Activated CD8-positive, alpha-beta memory T cell treated with anti-CD3 and anti-CD28 coated beads, Interleukin-2, amount 50 U/mL, for 1 hour (primary cell): Measurements from ENCODE around the gene CTNNBL1.
"Not testable (repeated sequence)": the region's sequence is repeated elsewhere in the genome, so short reads cannot be mapped to it uniquely, and the experiment has no call there.

ENCODE experiments used
- DNase-seq: peaks from one replicate; pipeline ENCODE4 v3.0.0-alpha.2; 2020; ENCODE audit errors: extremely low read depth

CTNNBL1 gene

DNA sequence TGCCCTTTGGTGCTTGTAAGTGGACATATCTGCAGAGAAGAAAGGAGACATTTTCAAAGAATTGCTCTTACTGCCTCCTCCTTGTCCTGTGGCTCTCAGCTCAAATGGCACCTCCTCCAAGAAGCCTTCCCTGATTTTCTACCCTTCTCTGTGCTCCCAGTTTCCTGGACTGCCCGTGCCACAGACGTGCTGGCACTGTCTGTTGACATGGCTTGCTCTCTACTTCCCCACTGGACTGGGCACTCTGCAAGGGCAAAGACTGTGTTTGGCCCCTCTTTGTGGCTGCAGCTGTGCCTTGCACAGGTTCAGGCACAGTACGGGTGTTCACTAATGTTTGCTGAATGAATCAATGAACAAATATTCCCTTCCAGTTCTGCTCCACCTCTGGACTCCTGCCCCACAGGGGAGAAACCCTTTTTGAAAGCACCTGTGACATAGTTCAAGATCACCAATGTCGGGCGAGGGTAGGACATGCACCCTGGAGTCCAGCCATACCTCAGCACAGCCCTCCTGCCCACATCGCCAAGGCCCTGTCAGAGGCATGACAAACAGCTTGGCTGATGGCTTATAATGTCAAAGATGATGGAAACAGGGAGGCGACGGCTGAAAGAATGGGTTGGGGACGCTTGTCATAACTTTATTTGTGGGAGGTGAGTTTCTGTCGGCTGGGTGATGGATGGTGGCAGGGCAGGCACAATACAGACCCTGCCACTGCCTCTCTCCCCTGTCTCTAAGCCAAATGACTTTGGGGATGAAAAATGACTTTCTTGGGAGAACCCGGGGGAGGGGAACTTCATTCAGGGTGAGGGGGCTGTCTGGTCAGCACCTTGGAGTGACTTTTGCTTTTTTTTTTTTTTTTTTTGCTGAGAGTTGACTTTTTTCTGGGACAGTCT, 15.6 kb upstream of the CTNNBL1 start:
- no peak for DNase-seq

DNA sequence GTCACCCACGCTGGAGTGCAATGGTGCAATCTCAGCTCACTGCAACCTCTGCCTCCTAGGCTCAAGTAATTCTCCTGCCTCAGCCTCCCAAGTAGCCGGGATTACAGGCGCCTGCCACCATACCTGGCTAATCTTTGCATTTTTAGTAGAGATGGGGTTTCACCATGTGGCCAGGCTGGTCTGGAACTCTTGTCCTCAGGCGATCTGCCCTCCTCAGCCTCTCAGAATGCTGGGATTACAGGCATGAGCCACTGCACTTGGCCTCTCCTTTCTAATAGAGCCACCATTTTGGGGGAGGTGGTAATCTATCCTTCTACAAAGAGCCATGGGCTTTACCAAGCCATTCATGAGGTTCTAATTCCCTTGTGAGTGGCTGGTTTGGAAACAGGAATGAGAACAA, 14.1 kb upstream of the CTNNBL1 start:
- DNase-seq = not testable (repeated sequence)

DNA sequence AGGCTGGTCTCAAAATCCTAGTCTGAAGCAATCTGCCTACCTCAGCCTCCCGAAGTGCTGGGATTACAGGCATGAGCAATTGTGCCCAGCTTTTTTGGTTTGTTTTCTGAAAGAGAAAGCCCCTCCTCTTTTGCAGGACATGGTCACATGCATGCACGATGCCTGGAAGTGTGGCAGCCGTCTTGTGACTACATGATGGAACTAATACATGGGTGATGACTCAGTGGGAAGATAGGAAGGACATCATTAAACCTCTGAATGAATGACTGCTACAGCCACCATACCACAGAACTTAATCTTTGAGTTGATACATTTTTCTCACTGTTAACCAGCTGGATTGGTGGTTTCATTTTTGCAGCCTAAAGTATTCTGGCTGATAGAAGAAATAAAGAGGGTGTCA, 13.4 kb upstream of the CTNNBL1 start:
- no peak for DNase-seq

DNA sequence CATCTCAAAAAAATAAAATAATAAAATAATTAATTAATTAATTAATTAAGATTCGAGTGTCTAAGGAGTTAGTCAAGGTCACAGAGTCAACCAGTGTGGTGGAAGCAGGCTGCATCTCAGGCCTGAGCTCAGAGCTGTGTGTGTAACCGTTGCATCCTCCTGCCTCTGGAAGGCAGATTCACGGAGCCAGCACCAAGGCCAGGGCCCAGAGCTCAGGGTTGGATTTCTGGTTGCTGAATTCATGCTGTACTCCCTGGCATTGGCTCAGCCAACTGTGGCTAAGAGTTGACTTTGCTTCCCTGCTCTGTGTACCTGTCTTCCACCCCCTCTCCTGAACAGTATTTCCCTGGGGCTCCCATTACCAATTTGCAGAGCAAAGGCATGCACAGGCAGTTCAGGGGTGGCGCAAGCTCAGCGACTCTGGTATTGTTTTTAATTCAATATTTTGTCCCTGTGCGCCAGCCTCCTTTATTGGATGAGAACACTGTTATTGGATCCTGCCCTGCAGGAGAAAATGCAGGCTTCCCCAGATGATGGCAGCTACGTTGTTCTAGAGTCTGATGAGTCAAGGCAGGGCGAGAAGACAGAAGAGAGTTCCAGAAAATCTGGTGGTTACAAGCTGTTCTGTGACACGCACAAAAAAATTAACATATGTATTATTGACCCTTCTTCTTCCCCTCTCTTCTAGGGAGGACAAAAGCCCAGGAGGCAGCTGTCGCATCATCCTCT, 12.3 kb upstream of the CTNNBL1 start:
- DNase-seq = no peak

DNA sequence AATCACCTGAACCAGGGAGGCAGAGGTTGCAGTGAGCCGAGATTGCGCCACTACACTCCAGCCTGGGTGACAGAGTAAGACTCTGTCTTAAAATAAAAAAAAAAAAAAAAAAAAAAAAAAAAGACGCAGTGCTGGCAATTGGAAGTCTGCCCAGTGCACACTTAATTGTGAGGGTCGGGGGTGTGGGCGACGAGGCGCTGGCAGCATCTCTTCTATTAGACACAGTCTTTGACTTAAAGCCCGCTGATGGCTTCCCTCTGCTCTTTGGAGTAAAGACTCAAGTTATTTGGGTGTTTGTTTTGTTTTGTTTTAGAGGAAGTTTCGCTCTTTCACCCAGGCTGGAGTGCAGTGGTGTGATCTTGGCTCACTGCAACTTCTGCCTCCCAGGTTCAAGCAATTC, 10.7 kb upstream of the CTNNBL1 start:
- DNase-seq = not testable (repeated sequence)

DNA sequence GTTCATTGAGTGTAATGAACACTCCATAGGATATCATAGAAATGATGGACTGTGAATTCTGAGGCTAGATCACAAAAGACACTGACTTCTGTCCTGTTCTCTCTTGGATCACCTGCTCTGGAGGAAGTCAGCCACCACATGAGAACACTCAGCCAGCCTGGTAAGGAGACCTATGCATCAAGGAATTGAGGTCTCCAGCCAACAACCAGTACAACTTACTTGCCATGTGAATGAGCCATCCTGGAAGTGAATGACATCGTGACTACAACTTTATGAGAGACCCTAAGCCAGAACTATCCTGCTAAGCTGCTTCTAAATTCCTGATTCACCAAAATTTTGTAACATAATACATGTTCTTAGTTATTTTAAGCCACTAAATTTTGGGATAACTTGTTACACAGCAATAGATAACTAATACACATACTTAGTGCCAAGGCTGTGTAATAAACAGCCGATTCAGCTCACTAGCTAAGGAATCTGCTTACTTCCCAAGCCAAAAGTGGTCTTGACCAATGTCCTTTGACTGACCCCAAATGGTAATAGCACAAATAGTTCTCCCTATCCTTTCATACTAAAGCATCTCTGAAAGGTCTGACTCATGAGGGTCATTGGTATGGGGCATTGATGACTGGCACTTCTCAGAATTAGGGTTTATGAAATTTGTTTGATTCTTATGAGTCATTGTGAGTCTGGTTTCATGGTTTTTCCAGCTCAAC, 6.9 kb upstream of the CTNNBL1 start:
- no peak for DNase-seq

DNA sequence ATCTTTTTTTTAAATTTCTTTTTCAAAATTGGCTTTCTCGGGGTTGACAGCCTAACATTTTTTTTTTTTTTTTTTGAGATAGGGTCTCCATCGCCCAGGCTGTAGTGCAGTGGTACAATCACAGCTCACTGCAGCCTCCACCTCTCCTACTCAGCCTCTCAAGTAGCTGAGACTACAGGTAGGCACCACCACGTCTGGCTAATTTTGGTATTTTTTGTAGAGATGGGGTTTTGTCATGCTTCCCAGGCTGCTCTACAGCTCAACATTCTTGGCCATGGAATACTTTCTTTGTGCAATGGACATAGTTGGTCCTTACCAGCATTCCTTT, 6.4 kb upstream of the CTNNBL1 start:
- no peak for DNase-seq

DNA sequence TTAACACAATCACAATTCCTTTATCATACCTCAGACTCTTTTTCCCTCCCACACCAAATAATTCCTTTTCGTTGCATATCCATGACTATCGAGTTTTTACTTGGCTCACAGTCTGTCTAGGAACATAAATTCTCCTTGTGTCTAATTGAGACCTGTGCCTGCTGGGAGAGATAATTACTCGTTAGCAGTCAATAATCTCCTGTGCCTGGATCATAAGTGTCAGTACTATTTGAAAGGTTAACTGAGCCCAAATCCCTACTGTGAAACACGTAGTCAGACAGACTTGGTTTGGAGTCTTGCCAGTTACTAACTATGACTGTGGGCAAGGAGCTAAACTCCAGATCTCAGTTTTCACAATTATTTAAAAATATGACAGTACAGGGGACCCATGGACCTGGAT, 5.7 kb upstream of the CTNNBL1 start:
- no peak for DNase-seq

DNA sequence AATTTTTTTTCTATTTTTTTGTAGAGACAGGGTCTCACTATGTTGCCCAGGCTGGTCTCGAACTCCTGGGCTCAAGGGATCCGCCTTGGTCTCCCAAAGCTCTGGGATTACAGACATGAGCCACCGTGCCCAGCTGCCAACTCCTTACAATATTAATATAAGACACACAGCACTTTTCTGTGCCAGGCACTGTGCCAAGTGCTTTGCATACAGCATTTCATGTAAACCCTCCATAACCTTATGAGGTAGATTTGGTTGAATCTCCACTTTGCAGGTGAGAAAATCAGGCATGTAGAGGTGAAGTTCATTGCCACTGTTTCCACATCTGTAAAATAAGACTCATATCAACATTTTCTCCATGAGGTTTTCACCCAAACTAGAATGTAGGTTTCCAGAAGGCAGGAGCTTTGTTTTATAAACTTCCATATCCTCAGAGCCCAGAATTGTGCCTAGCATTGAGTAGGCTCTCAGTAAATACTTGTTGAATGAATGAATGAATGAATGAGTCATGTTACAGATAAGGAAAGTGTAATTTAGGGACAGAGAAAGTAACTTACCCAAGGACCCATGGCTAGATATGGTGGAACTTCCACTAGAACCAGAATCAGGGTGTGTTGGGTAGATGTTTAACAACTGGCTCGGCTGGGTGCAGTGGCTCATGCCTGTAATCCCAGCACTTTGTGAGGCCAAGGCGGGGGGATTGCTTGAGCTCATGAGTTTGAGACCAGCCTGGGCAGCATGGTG, 3.0 kb upstream of the CTNNBL1 start:
- no peak for DNase-seq

DNA sequence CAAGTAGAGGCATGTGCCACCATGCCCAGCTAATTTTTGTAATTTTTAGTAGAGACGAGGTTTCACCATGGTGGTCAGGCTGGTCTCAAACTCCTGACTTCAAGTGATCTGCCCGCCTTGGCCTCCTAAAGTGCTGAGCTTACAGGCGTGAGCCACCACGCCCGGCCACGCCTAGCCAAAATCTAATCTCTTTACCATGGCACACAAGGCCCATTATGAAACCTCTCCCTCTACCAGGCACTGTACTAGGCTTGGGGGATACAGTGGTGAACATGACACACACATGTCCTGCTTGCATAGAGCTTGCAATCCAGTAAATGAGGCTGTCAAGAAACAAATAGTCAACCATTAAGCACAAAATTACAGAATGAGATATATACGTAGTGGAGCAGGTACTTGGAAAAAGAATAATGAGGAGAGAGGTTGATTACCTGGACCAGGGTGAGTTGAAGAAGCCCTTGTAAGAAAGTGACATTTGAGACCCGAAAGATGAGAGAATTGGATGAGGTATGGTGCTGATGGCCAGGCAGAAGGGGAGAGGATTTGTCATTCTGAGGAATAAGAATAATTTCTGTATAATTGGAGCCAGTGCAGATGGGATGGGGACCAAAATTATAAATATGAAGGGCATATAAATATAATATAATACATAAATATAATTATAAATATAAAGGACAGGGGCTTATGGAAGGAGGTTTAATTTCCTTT, 1.2 kb upstream of the CTNNBL1 start:
- DNase-seq = no peak

DNA sequence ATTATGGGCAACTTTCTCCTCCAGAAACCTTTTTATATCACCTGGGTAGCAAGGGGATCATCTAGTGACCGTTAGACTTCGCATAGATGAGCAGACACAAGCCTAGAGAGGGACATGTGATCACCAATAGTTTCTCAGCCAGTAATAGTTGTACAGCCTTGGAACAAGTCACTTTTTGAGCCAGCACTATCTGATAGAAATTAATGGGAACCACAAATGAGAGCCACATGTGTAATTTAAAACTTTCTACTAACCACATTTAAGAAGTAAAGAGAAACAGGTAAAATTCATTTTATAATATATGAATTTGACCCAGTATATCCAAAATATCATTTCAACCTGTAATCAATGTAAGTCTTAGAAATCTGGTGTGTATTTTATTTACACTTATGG, 592 bp upstream of the CTNNBL1 start:
- no peak for DNase-seq

DNA sequence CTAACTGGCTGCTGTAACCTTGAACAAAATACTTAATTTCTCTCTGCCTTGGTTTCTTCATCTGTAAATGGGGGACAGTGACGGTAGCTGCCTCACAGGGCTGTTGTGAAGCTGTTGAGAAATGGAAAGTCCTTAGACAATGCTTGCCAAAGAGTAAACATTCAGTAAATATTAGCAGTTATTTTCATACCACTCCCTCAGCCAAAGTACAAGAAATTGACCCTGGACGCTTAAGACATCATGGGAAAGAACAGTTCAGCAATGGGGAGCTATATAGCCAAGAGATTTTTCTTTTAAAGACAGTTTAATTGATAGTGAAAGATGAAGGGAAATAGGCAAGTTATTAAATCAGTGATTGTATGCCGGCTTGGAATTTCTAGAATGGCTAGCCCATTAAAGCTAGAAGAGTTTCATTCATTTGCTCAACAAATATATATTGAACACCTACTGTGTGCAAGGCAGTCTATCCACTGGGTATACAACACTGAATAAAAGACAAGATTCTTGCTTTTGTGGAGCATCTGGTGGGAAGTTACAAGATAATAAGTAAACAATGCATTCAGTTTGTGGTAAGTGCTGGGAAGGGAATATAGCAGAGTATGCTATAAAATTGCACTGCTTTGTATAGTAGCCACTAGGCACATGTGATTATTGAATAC, 2.0 kb downstream of the CTNNBL1 start:
- no peak for DNase-seq

DNA sequence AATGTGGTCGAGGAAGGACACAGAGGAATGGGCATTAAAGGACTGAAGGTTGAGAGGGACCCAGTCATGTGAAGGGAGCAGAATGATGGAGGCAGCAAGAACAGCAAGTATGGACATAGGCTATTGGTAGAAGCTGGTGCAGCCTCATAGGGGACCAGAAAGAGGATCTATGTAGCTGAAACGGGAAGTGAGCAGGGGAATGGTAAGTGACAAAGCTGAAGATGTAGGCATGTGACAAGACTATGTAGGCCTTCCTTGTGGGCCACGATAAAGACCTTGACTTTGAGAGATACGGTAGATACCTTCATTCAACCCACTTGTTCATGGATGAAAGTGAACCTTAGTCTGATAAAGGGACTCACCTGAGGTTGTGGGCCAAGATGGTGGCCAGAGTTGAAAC, 3.5 kb downstream of the CTNNBL1 start:
- DNase-seq = no peak

DNA sequence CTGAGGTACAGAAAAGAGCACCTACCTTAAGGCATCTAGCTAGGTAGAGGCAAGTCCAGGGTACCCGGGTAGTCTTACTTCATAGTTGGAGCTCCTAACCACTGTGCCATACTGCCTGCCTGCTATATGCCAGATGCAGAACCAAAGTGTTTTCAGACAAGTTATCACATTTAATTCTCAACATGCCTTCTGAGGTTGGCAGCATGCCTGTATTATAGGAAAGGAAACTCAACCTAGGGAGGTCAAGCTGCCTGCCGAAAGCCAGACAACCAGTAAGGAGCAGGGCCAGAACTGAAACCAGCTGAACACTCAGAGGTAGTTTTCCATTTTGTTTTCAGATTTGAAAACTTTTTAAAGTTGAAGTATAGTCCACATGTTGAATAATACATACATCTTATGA, 5.4 kb downstream of the CTNNBL1 start:
- DNase-seq = no peak

DNA sequence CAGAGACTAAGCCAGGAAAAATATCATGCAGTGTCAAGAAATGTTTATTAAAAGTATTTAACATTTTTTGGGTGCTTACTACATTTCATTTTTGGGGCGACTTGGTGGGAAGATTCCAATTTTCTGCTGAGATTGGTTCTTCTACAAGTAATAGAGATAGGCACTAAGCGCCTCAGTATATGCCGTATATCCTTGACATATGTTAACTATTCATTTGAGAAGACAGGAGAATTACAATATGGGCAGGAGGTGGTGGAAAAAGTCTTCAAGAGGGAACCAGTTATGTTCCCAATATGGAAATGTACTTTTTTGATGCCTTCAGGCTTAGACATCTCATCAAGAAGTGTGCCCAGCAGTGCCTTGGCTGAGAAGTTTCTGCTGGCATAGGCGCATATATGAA, 6.5 kb downstream of the CTNNBL1 start:
- DNase-seq = no peak

DNA sequence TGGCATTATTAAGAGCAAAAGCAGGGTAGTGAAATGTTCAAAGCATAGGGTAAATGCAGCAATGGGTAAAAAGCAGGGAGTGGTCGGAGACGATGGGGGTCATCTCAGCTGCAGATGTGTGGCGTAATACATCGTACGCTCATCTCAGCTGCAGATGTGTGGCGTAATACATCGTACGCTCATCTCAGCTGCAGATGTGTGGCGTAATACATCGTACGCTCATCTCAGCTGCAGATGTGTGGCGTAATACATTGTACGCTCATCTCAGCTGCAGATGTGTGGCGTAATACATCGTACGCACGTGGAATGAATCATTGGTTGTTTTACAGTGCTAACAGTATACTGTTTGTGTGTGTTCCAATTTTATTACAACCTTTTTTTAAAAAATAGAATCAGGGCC, 7.8 kb downstream of the CTNNBL1 start:
- not testable (repeated sequence) for DNase-seq

DNA sequence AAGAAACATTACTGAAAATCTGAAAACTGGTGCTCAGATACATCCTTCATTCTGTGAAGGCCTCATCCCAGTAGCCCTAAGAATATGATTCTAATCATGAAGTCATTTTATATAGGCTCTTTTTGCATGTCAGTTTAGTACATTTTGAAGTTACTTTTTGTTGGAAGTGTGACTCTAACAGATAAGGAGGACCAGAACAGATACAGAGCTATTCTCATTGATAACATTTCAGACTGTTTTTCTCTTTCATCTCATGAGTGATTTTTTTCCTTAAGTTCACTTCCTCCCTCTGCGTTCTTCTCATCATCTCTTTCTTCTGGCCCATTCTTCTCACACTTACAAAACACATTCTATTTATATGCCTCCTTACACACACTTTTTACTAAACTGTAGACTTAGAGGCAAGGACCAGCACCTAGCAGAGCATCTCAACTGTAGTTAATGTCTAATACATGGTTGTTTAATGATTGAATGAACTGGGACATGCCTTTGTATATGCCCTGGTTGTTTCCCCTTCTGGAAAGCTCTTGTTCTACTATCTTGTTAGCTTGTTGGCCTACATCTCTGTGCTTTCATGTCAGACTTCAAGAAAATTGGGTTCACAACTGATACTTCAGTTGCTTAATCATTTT, 8.7 kb downstream of the CTNNBL1 start:
- no peak for DNase-seq

DNA sequence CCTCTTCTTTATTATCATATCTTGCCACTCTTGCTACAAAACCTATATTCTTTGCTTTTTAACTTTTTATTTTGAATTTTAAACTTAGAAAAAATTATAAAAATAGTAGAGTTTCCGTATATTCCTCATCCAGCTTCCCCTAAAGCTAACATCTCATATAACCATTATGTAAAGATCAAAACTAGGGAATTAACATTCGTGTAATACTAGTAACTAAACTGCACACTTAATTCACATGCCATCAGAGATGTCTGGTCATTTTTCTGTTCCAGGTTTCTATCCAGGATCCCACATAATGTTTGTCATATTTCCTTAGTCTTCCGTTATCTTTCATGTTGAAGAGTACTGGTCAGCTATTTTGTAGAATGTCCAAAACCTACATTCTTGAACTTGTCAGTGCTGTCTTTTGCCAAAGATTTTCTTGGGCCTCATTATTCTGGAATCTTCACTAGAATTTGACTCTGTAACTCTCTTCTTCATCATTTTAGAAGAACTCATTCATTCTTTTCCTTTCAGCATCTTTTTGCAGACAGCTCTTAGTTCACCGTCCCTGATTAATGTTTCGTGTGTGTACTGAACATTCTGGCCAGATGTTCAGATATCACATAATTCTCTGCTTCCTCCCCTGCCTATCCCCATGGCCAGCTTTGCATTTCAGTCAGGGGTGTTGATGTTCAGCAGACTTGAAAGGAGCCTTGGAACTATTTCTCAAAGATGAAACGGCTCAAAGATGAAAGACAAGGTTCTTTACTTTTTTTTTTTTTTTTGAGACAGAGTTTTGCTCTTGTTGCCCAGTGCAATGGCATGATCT, 9.4 kb downstream of the CTNNBL1 start:
- DNase-seq = no peak

DNA sequence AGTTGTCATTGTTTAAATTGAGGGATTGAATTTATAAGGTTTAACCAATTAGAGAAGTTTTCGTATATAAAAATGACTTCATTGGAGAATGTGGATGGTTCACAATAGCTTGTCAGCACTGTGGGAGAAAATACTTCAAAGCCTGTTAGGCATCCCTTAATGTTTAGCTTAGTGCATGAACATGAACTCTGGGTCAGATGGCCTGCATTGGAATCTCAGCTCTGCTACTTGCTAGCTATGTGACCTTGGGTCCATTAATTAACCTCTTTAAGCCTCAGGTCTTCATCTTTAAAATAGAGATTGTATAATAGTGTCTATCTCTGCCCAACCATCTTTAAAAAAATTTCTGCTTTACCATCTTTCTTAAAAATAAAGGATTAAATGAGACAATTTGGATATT, 11.1 kb downstream of the CTNNBL1 start:
- DNase-seq = no peak

DNA sequence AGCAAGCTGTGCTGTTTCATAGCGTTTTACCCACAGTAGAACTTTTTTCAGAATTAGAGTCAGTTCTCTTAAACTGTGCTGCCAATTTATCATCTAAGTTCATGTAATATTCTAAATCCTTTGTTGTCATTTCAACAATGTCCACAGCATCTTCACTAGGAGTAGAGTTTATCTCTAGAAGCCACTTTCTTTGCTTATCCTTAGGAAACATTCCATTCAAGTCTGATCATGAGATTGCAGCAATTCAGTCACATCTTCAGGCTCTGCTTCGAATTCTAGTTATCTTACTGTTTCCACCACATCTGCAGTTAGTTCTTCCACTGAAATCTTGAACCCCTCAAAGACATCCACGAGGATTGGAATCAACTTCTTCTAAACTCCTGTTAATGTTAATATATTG, 12.5 kb downstream of the CTNNBL1 start:
- DNase-seq = no peak
